Measurements from ENCODE around the gene SLC22A13.

DNA sequence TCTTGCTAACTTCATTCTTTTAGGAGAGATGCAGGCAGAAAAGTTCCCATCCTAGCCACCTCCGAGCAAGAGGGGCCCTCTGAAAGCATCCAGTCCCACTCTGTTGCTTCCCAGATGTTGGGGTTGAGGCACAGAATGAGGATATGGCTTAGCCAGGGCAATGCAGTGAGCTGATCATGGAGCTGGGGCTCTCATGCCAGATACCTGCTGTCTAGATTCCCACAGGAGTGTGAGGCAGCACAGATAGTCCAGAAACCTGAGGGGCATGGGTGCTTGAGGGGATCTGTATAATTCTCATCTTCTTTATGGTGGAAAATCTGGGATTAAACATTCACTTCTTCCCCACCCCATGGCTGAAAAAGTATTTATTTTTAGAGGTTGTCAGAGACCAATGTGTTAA, 1.2 kb downstream of the SLC22A13 start:
- TF ChIP-seq EZH2phosphoT487 (IDR thresholded peaks at IDR 0.05) (no peak), EZH2 (IDR thresholded peaks at IDR 0.05) (no peak)
- TF ChIP-seq, protein P1, sequence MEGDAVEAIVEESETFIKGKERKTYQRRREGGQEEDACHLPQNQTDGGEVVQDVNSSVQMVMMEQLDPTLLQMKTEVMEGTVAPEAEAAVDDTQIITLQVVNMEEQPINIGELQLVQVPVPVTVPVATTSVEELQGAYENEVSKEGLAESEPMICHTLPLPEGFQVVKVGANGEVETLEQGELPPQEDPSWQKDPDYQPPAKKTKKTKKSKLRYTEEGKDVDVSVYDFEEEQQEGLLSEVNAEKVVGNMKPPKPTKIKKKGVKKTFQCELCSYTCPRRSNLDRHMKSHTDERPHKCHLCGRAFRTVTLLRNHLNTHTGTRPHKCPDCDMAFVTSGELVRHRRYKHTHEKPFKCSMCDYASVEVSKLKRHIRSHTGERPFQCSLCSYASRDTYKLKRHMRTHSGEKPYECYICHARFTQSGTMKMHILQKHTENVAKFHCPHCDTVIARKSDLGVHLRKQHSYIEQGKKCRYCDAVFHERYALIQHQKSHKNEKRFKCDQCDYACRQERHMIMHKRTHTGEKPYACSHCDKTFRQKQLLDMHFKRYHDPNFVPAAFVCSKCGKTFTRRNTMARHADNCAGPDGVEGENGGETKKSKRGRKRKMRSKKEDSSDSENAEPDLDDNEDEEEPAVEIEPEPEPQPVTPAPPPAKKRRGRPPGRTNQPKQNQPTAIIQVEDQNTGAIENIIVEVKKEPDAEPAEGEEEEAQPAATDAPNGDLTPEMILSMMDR (IDR thresholded peaks at IDR 0.05) = no peak
